NCI-H510A (cell line): ENCODE data around the gene DEFB108B.
"Not testable (repeated sequence)": the region's sequence is repeated elsewhere in the genome, so short reads cannot be mapped to it uniquely, and the experiment has no call there.

ENCODE experiments used
- DNase-seq: peaks from one replicate; lab custom pipeline; 2025; lab: John Stamatoyannopoulos, UW

DEFB108B gene, protein sequence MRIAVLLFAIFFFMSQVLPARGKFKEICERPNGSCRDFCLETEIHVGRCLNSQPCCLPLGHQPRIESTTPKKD

DNA sequence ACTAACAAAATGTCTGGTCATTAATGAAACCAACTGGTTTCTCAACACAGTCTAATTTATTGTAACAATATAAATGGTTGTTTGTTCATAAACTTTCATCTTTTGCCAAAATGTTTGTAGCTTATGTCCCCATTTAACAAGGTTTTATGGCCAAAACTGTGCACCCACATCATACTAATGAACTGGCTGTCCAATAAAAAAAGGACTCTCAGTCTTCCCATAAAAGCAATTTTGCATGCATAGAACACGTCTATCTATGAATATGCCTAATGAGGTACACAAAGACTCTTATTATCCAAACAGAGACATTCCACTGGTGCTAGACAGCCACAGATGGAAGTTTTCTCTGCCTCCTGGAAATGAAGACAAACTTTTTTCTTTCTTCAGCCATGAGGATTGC, at the start of gene DEFB108B:
DEFB108B (plus strand) TSS at position 390 of the 400 bp plus-strand sequence; CDS start at position 390, 0 bp downstream.
- not testable (repeated sequence) for DNase-seq

DNA sequence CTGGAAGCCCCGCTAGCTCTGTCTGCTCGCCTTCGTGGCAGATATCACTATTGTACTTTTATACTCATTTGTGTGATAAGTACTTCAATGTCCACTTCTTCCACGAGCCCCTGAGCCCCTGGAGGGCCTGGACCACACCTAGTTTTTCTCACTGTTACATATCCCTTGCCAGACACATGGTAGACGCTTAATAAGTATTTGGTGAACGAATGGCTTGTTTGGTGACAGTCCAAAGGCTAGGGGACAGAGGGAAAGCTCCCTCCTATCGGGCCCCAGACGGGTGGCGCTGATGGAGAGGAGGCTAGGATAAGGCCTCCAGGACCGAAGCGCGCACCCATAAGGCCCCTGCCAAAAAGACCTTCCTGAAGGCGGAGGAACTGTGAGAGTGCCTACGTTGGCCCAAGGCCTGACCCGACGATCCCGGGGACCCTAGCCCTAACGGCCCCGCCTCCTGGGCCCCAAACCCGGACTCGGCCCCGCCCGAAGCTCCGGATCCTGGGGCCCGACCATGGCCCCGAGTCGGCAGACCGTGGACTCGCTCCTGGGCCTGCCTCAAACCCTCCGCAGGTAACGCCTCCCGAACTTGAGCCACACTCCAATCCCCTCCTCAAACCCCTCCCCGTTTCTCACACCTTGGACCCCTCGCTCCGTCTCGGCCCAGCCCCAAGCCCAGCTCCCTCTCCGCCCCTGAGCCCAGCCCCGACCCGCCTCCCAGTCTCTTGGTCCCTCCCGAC, 46.7 kb upstream of the DEFB108B start:
- peak; percentile 81 for DNase-seq

- DNase-seq: peak; percentile 94
Observed at GRCh38 chr11:71786848-71787097, 46.2 kb upstream of the DEFB108B start.

DNA sequence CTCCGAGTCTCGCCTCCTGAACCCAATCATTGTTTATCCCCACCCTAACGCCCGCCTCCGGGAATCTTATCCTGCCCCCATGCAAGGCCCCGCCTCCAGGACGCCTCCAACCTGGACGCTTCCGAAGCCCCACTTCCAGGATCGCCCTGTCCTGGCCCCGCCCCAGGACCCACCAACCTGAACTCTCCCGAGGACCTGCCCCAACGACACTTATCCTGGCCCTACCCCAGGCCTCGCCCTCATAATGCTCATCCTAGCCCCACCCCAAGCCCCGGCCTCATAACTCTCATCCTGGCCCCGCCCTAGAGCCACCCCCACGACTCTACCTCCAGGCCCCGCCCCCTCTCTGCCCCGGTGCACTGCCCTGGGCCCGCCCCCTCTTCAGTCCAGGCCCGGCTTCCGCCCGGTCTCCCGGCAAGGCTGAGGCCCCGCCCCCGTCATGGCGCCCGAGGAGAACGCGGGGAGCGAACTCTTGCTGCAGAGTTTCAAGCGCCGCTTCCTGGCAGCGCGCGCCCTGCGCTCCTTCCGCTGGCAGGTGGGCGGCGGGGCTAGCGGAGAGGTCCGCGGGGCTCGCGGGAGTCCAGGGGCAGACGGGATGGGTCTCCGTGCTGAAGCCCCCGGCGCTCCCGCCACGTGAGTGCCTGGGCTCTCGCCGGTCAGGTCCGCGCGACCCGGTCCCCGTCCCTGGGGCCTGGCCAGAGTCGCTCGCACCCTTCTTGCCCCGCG, 45.7 kb upstream of the DEFB108B start:
- peak; percentile 94 for DNase-seq

GRCh38 chr11:71787824-71788454, 45.1 kb upstream of the DEFB108B start:
- not testable (repeated sequence) for DNase-seq

DNA sequence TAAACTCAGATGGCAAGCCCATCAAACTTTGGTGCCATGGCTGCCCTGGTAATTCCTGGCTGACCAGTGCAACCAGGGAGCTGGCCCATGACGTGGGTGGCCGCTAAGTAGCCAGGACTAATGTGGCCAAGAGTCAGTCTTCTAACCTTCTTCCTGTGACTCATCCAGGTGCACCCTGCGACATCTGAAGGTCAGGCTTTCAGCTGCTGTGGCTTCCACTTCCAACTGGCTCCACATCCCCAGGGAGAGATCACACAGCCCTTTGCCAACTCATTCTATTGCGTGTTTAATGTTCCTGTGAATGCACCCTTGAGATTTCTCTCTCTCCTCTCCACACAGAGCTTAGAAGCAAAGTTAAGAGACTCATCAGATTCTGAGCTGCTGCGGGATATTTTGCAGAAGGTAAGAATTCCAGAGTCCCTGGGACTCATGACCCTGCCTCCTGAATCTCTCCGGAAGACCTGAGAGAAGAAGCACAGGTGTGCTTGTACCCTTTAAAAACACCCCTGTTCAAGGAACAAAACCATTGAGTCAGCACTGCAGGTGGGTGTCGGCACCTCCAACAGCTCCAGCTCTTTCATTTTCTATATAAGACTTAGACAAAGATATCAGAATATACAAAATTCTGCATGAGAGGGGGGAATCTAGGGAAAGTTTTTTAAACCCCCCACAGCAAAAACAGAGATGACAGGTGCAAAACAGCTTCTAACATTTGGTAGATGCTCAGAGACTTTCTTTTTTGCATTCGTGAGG, 43.4 kb upstream of the DEFB108B start:
- DNase-seq: not testable (repeated sequence)

DNA sequence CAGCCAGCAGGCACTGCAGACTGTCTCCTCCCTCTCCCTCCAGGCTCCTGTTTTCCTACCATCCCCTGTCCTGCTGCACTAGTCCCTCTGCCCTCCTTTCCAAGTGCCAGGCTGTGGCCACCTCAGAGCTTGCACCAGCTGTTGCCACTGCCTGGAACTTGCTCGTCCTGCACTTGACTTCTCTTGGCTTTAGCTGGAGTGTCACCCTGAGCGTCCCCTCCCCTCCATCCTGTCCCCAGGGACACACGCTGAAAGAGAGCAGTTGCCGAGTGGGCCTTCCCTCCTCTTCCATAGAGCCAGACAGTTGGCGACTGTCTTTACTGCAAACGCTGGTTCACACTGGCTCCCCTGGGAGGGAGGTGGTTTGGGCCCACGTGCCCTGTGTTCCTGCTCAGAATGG, 41.9 kb upstream of the DEFB108B start:
- DNase-seq: not testable (repeated sequence)

GRCh38 chr11:71792621-71793235, 40.3 kb upstream of the DEFB108B start:
- DNase-seq: not testable (repeated sequence)

- DNase-seq: not testable (repeated sequence)
Observed at GRCh38 chr11:71794386-71795040, 38.5 kb upstream of the DEFB108B start.

- DNase-seq: not testable (repeated sequence)
Observed at GRCh38 chr11:71795236-71795635, 37.8 kb upstream of the DEFB108B start.

DNA sequence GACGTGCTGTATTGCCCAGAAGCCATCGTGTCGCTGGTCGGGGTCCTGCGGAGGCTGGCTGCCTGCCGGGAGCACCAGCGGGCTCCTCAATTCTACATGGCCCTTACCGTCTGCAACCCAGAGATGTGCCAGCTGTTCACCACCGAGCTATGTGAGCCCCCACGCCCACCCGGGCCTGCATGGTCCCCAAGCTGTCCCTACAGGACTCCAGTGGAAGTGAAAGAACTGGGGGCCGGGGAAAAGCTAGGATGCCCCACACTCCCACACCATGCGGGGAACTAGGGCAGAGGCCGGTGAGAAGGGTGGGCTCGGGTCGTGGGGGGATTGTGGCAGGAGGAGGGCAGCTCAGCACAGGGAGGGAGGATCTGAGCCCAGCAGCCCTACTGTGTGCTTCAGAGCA, 37.0 kb upstream of the DEFB108B start:
- DNase-seq: not testable (repeated sequence)

- DNase-seq: not testable (repeated sequence)
Observed at GRCh38 chr11:71796781-71797180, 36.2 kb upstream of the DEFB108B start.

GRCh38 chr11:71799556-71800128, 33.4 kb upstream of the DEFB108B start:
- DNase-seq: not testable (repeated sequence)

DNA sequence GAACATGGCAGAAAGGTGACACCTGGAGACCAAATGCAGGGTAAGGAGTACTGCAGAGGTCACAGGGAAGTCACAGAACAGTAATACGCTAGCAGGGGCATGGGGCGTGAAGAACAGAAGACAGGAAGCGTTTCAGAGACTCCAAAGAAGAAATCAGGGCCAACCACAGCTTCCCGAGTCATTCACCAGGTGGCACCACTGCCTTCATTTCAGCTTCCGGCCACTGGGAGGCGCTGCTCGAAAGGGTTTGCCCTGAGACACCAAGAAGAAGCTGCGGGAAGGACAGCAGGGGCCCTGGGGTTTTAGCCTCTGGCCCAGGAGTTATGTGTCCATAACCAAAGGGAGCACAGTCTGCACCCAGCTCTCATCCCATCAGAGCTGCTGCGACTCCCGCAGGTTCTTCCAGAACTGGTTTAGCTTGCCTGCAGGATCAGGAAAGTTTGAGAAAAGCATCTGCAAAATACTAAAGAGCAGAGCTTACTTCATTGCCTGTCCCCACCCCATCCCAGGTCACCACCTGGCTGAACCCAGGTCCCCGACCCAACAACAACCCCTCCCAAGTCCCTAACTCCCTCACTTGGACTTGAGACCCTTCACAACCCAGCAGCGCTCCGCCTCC, 32.6 kb upstream of the DEFB108B start:
- DNase-seq: not testable (repeated sequence)

- DNase-seq: not testable (repeated sequence)
Observed at GRCh38 chr11:71801026-71801425, 32.0 kb upstream of the DEFB108B start.

- DNase-seq: not testable (repeated sequence)
Observed at GRCh38 chr11:71802874-71803273, 30.1 kb upstream of the DEFB108B start.

DNA sequence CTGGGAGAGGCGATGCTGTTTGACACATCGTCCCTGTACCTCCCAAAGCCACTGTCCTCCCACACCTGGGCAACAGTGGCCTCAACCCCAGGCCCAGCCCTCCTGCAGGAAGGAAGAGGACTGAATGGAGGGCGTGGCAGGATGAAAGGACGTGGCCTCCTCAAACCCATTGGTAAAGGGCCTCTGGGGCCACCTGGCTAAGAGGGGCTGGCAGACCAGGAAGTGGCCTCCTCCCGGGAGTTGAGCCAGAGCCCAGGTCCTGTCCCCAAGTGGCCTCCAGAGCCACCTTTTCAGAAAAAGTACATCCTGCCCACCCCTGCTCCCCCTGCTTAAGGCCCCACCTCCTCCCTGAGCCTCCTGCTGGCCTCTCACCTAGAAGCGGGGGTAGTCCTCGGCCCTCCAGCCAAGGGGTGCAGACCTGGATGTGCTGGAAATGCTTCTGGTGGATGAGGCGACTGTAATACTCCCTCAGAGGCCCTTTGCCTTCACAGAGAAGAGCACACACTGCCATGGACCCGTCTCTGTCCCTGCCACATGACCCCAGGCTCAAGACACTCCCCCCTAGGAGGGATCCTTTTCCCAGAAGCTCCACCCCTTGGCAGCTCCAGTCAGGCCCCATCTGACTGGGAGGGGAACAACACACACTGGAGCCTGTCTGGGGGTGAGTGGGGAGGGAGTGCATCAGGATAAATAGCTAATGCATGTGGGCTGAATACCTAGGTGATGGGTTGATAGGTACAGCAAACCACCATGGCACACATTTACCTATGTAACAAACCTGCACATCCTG, 28.6 kb upstream of the DEFB108B start:
- not testable (repeated sequence) for DNase-seq

DNA sequence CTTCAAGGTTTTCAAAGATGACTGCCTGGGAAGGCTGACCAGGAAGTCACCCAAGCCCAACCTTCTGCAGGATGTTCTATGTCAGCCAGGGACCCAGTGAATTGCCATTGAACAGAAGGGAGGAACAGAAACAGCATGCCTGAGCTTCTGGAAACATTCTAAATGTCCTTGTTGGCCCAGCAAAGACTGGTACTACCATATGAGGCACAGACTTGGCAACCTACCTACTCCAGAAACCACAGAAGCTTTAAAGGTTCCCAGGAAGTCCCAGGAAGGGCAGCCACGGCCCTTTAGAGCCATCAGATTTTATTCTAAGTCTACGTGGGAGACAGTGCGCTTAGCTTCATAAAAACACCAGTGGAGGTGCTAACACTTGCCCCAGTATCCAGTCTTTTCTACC, 20.5 kb upstream of the DEFB108B start:
- not testable (repeated sequence) for DNase-seq
